DND-41 (cell line): Measurements from ENCODE around the gene SPATC1L.

Source experiments
- ATAC-seq: fragments of 200-7000 bp; cut with Tn5 transposase; 3 replicates; pipeline ENCODE4 v1.9.1; 2021; ENCODE audit warnings: low read depth; ENCODE audit not compliant: insufficient read depth
- DNase-seq: peaks from one replicate; pipeline ENCODE4 v3.0.0-alpha.2; 2020
- H2AFZ ChIP-seq: 2 replicates; pipeline ENCODE4 v1.6.0; 2012; ENCODE audit warnings: low read depth, low read length
- H3K27ac ChIP-seq: 2 replicates; pipeline ENCODE4 v1.5.1; 2012; ENCODE audit warnings: low read length, inconsistent platforms
- H3K27me3 ChIP-seq: fragments of 200-600 bp; sonication (generic); 2 replicates; pipeline ENCODE4 v1.6.0; 2012; ENCODE audit warnings: low read length, mild to moderate bottlenecking, inconsistent platforms; ENCODE audit not compliant: insufficient read depth, poor library complexity
- H3K36me3 ChIP-seq: 2 replicates; pipeline ENCODE4 v1.5.1; 2012; ENCODE audit warnings: low read length, inconsistent platforms; ENCODE audit not compliant: insufficient read depth
- H3K4me1 ChIP-seq: 2 replicates; pipeline ENCODE4 v1.5.1; 2012; ENCODE audit warnings: mild to moderate bottlenecking, low read length; ENCODE audit not compliant: insufficient read depth
- H3K4me2 ChIP-seq: 2 replicates; pipeline ENCODE4 v1.6.0; 2012; ENCODE audit warnings: mild to moderate bottlenecking, moderate library complexity, low read length, inconsistent platforms; ENCODE audit not compliant: insufficient read depth
- H3K4me3 ChIP-seq, 2 experiments: fragments of 200-600 bp in 1 of 2; shearing (Covaris generic) in 1 of 2; 2 replicates each; pipeline ENCODE4 v1.5.1; 2012 to 2016; ENCODE audit warnings: inconsistent platforms in 2 of 2, low read length in 2 of 2, mild to moderate bottlenecking in 2 of 2, low read depth in 1 of 2, moderate library complexity in 1 of 2
- H3K79me2 ChIP-seq: 2 replicates; pipeline ENCODE4 v1.6.0; 2012; ENCODE audit warnings: low read length, inconsistent platforms; ENCODE audit not compliant: insufficient read depth
- H3K9ac ChIP-seq: 2 replicates; pipeline ENCODE4 v1.6.0; 2012; ENCODE audit warnings: low read depth, mild to moderate bottlenecking, inconsistent platforms, low read length, moderate library complexity
- H3K9me3 ChIP-seq: 2 replicates; pipeline ENCODE4 v1.5.1; 2012; ENCODE audit warnings: low read length, moderate library complexity, mild to moderate bottlenecking, inconsistent platforms; ENCODE audit not compliant: insufficient read depth, severe bottlenecking
- H4K20me1 ChIP-seq: 2 replicates; pipeline ENCODE4 v1.6.0; 2012; ENCODE audit warnings: low read length; ENCODE audit not compliant: insufficient read depth
- EZH2 ChIP-seq: IDR thresholded peaks from 3 replicates; pipeline ENCODE4 v1.6.1; 2012; ENCODE audit warnings: borderline replicate concordance, low read depth, mild to moderate bottlenecking, moderate library complexity, low read length, inconsistent platforms; ENCODE audit not compliant: severe bottlenecking
- TF ChIP-seq, protein P1 (sequence below): IDR thresholded peaks from 2 replicates; pipeline ENCODE4 v1.5.1; 2012; ENCODE audit warnings: borderline replicate concordance, low read length, moderate library complexity, mild to moderate bottlenecking; ENCODE audit not compliant: poor library complexity, severe bottlenecking; ENCODE audit errors: extremely low read depth

Gene SPATC1L

DNA sequence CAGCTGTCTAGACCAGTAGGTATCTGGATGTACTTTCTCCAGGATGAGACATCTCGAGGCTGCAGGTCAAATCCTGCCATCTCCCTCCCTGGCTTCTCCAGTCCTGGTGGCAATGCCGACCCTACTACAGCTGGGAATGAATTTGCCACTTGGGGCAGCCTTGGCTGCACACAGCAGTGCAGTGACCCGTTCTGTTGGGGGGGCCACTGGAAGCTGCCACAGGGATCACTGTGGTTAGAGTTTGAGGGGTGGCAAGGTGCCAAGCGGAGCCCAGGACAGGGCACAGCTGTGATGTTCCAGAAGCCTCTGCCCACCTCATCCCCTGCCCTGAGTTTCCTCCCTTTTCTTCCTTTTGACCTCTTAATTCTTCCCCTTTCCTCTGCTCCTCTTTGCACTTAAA, 69.3 kb downstream of the SPATC1L start:
- H3K9me3 ChIP-seq: peaks cover 5% of the 10 kb centered on the region
- H4K20me1 ChIP-seq: no peaks in the 10 kb centered on the region
- H3K36me3 ChIP-seq: no peaks in the 10 kb centered on the region
- H3K4me3 ChIP-seq: no peak overlapping the region
- DNase-seq: no peak
- no peak overlapping the region for H3K27ac ChIP-seq
- no peak overlapping the region for H3K9ac ChIP-seq
- TF ChIP-seq, protein P1, sequence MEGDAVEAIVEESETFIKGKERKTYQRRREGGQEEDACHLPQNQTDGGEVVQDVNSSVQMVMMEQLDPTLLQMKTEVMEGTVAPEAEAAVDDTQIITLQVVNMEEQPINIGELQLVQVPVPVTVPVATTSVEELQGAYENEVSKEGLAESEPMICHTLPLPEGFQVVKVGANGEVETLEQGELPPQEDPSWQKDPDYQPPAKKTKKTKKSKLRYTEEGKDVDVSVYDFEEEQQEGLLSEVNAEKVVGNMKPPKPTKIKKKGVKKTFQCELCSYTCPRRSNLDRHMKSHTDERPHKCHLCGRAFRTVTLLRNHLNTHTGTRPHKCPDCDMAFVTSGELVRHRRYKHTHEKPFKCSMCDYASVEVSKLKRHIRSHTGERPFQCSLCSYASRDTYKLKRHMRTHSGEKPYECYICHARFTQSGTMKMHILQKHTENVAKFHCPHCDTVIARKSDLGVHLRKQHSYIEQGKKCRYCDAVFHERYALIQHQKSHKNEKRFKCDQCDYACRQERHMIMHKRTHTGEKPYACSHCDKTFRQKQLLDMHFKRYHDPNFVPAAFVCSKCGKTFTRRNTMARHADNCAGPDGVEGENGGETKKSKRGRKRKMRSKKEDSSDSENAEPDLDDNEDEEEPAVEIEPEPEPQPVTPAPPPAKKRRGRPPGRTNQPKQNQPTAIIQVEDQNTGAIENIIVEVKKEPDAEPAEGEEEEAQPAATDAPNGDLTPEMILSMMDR: no peak
- no peak for TF ChIP-seq EZH2
- no peak overlapping the region for H3K4me2 ChIP-seq
- no peaks in the 10 kb centered on the region for H3K79me2 ChIP-seq
- H3K27me3 ChIP-seq: no peaks in the 10 kb centered on the region
- no peak for ATAC-seq
- no peaks in the 10 kb centered on the region for H3K4me1 ChIP-seq
- H2AFZ ChIP-seq: no peak overlapping the region

DNA sequence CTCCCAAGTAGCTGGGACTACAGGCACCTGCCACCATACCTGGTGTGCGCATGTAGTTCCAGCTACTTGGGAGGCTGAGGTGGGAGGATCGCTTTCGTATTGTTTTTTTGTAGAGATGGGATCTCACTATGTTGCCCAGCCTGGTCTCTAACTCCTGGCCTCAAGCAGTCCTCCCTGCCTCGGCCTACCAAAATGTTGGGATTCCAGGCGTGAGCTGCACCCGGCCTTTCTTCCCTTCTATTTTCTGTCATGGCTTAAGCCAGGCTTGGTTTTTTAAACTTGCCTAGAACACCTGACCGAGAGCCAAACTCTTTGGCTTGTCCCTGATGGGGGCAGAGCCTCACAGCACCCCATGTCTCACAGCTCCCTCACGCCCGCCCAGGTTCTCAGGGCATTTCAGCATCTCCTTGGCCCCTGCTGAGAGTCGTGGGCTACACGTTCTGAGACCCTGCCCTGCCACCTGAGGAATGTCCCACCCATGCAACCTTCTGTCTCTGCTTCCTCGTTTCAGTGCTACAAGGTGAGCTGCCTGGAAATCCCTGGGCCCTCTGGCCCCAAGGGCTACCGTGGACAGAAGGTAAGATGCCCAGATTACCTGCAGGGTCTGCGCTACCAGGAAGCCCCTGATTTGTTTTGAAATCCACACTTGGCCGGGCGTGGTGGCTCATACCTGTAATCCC, 70.6 kb downstream of the SPATC1L start:
- H3K36me3 ChIP-seq: no peaks in the 10 kb centered on the region
- no peak overlapping the region for H3K27ac ChIP-seq
- no peak overlapping the region for H3K4me3 ChIP-seq
- H4K20me1 ChIP-seq: no peaks in the 10 kb centered on the region
- TF ChIP-seq EZH2: no peak
- TF ChIP-seq, protein P1: no peak
- no peak overlapping the region for H3K9ac ChIP-seq
- no peak overlapping the region for H3K4me2 ChIP-seq
- H2AFZ ChIP-seq: no peak overlapping the region
- H3K9me3 ChIP-seq: peaks cover 5% of the 10 kb centered on the region
- no peaks in the 10 kb centered on the region for H3K4me1 ChIP-seq
- no peaks in the 10 kb centered on the region for H3K27me3 ChIP-seq
- DNase-seq: no peak
- no peak for ATAC-seq
- H3K79me2 ChIP-seq: no peaks in the 10 kb centered on the region

DNA sequence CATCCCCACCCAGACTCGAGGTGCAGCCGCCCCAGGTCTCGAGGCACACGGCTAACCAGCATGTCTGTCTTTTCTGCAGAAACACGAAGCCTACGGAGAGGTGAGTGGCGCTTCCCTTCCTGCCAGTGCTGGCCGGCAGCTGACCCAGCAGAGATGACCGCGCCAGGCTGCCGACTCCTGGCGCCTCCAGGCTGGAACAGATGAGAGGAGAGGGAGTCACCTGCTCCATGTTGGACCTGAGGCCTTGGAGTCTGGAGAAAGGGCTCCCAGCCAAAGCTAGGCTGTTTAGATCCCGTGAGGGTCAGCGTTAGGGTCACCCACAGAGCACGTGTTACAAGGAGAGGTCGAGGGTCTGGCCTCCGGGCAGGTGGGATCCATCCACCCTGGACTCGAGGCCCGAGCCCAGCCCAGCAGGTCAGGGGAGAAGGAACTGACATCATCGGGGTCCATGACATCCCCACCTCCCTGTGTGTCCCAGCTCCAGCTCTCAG, 71.5 kb downstream of the SPATC1L start:
- Histone ChIP-seq H3K9me3 (peaks cover 11% of the 10 kb centered on the region), H3K4me3 (no peak overlapping the region), H2AFZ (no peak overlapping the region), H4K20me1 (no peaks in the 10 kb centered on the region), H3K36me3 (no peaks in the 10 kb centered on the region), H3K4me2 (no peak overlapping the region), H3K27ac (no peak overlapping the region), H3K79me2 (no peaks in the 10 kb centered on the region), H3K9ac (no peak overlapping the region), H3K27me3 (no peaks in the 10 kb centered on the region), H3K4me1 (no peaks in the 10 kb centered on the region)
- ATAC-seq (no peak), DNase-seq (no peak)
- TF ChIP-seq, protein P1: no peak
- TF ChIP-seq EZH2: no peak
